AG04449 (cell line): ENCODE results near the gene PCNT.

Source experiments
- CTCF ChIA-PET: fragments of 350-600 bp; formaldehyde crosslinking; extraction: SDS; loops from one replicate; lab custom pipeline; 2021; ENCODE audit warnings: antibody characterized with exemption; lab: Yijun Ruan, JAX
- POLR2A ChIA-PET: fragments of 400-600, 350-600 bp; formaldehyde crosslinking; extraction: SDS; loops from one replicate; lab custom pipeline; 2020; ENCODE audit warnings: antibody characterized with exemption, inconsistent platforms; lab: Yijun Ruan, JAX
- DNase-seq: peaks from one replicate; pipeline ENCODE4 v3.0.0-alpha.2; 2010; ENCODE audit warnings: low read depth, low spot score
- H3K4me3 ChIP-seq: 2 replicates; pipeline ENCODE4 v1.5.1; 2011; ENCODE audit warnings: low read depth, mild to moderate bottlenecking, control low read depth, low read length
- CTCF ChIP-seq: IDR thresholded peaks from one replicate; pipeline ENCODE4 v1.5.1; 2011; ENCODE audit warnings: mild to moderate bottlenecking, moderate library complexity, low read length, control low read depth, inconsistent platforms; ENCODE audit not compliant: insufficient read depth; ENCODE audit errors: missing control alignments

Gene PCNT

GRCh38 chr21:46346296-46347202 is 22.6 kb downstream of the PCNT start:
- POLR2A ChIA-PET, result interaction anchor here (0.6 kb wide), 1 partner anchor 16 kb away, joined by 3 read pairs; no protein-coding TSS in a partner anchor
- DNase-seq, result no peak
- no peak for TF ChIP-seq CTCF
- H3K4me3 ChIP-seq, result no peak overlapping the region
- CTCF ChIA-PET, result interaction anchor here (0.9 kb wide), 1 partner anchor 293 kb away, joined by 3 read pairs; no protein-coding TSS in a partner anchor

GRCh38 chr21:46347203-46347550 is 23.2 kb downstream of the PCNT start:
- TF ChIP-seq CTCF, result no peak
- no peak overlapping the region for H3K4me3 ChIP-seq
- ChIA-PET CTCF (interaction anchor here (0.9 to 1.0 kb wide), 2 partner anchors 10 to 293 kb away, joined by 3 read pairs; no protein-coding TSS in a partner anchor), POLR2A (no interaction called here)
- DNase-seq, result no peak

- DNase-seq, result no peak
- ChIA-PET POLR2A (no interaction called here), CTCF (interaction anchor here (0.9 to 1.0 kb wide), 2 partner anchors 11 to 292 kb away, joined by 3 read pairs; no protein-coding TSS in a partner anchor)
- peak; percentile 23 for TF ChIP-seq CTCF
- no peak overlapping the region for H3K4me3 ChIP-seq
Observed at GRCh38 chr21:46347791-46348381, 23.9 kb downstream of the PCNT start.

GRCh38 chr21:46349134-46349760 is 25.3 kb downstream of the PCNT start:
- POLR2A ChIA-PET, result no interaction called here
- no peak overlapping the region for H3K4me3 ChIP-seq
- CTCF ChIA-PET, result no interaction called here
- TF ChIP-seq CTCF, result no peak
- DNase-seq, result no peak

GRCh38 chr21:46350571-46350970 is 26.6 kb downstream of the PCNT start:
- H3K4me3 ChIP-seq, result no peak overlapping the region
- DNase-seq, result no peak
- TF ChIP-seq CTCF, result no peak
- ChIA-PET POLR2A (no interaction called here), CTCF (no interaction called here)
